ENCODE data around the gene GALNT2. TPM values are rescaled to one million over a fixed set of nuclear protein-coding genes. Genes with fewer than 3 reads are reported as not detected.

GALNT2 gene
- total and polyA plus RNA-seq, 12 donors: 22.3 to 220 (median 85.7) TPM

DNA sequence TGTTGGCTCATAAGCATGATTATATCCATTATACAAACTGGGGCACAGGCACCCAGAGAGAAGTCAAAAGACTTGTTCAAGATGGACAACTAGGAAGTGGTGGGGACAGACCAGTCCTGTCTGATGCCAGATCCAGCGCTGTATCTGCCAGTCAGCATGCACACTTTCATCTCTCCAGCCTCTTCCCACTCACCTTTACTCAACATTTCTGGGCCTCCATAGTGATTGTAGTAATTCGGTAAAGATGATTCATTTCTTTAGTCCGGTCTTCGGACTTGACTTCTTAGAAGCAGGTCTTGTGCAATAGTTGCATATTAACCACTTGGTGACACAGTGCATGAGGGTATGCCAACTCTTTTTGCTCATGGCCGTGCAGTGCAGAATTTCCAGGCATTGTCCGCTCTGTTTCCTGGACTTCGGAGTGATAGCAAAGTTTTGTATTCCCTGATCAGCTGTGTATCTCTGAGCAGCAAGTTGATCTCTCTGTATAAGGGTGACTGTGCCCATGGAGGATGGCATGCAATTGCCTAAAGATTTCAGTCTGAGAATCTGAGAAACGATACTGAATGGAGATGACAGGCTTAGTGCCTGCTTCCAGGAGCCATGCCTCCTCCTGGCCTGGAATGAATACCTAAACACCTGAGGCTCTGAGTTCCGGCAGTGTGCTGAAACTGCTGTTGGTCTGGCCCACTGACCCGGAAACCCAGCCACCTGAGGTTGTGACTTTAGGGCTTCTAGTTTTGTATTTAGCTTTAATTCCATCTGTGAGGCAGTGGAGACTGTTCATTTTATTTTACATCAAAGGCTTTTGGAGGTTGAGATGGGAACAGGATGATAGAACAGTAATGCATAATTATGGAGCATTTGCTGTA is 39.0 kb downstream of the GALNT2 start:
- peak overlapping the region; percentile 56 to 98 (median 79) for H3K27ac ChIP-seq
- H3K9me3 ChIP-seq (replicated peaks in 1 of 3): no peaks in the 10 kb centered on the region
- H3K4me1 ChIP-seq (replicated peaks in 1 of 2): peaks cover 32 to 63% of the 10 kb centered on the region in 2 donors
- TF ChIP-seq POLR2A (IDR thresholded peaks at IDR 0.05) (no peak), CTCF (IDR thresholded peaks at IDR 0.05) (no peak)
- intact Hi-C loops (cut with DNase I): no loop called here
- no peak overlapping the region for H3K4me3 ChIP-seq
- H3K36me3 ChIP-seq (replicated peaks in 1 of 2): no peaks in the 10 kb centered on the region
- DNase-seq: peak in 6 of 7 donors; percentile 50 to 81 (median 72)
- WGBS, 4 donors: 45 to 61% (median 53%) methylated on average over 10 of the region's 10 CpGs
- H3K27me3 ChIP-seq: no peaks in the 10 kb centered on the region

DNA sequence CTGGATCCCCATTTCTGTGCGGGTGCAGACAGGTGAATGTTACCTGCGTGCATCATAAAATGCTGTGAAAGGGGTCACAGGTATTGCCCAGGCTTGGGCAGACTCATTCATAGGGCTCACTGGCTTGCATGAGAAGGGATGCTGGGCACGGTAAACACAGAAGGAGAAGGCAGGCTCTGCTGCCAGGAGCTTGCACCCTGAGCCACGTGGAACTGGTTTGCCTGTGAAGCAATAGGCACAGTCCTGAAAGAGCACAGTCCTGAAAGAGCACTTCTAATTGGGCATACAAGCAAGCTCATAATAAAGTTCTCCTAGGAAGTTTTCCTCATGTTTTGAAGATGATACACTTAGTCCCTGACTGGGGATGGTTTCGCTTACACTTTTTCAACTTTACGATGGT is 40.9 kb downstream of the GALNT2 start:
- TF ChIP-seq CTCF (IDR thresholded peaks at IDR 0.05) (no peak), POLR2A (IDR thresholded peaks at IDR 0.05) (no peak)
- Histone ChIP-seq H3K4me1 (replicated peaks in 1 of 2) (peaks cover 35 to 62% of the 10 kb centered on the region in 2 donors), H3K27ac (peak overlapping the region in 1 of 5 donors; percentile 11), H3K27me3 (no peaks in the 10 kb centered on the region), H3K4me3 (no peak overlapping the region), H3K9me3 (replicated peaks in 1 of 3) (no peaks in the 10 kb centered on the region), H3K36me3 (replicated peaks in 1 of 2) (no peaks in the 10 kb centered on the region)
- intact Hi-C loops (cut with DNase I): no loop called here
- DNase-seq: no peak
- WGBS, 4 donors: 83 to 88% (median 85%) methylated on average over 6 of the region's 6 CpGs

- no peak for DNase-seq
- Histone ChIP-seq H3K36me3 (replicated peaks in 1 of 2) (no peaks in the 10 kb centered on the region), H3K9me3 (replicated peaks in 1 of 3) (no peaks in the 10 kb centered on the region), H3K27me3 (no peaks in the 10 kb centered on the region), H3K4me3 (no peak overlapping the region), H3K27ac (no peak overlapping the region), H3K4me1 (replicated peaks in 1 of 2) (peaks cover 41 to 62% of the 10 kb centered on the region in 2 donors)
- WGBS, 4 donors: 96 to 97% (median 96%) methylated on average over 12 of the region's 12 CpGs
- intact Hi-C loops (cut with DNase I): no loop called here
- TF ChIP-seq POLR2A (IDR thresholded peaks at IDR 0.05) (no peak), CTCF (IDR thresholded peaks at IDR 0.05) (no peak)
These were observed 41.5 kb downstream of the GALNT2 start for GRCh38 chr1:230108580-230108979.

- H3K27me3 ChIP-seq: no peaks in the 10 kb centered on the region
- no peak overlapping the region for H3K27ac ChIP-seq
- WGBS, 4 donors: 88 to 92% (median 90%) methylated on average over 10 to 11 of the region's 11 CpGs
- no peak for TF ChIP-seq CTCF (IDR thresholded peaks at IDR 0.05)
- TF ChIP-seq POLR2A (IDR thresholded peaks at IDR 0.05): no peak
- H3K9me3 ChIP-seq (replicated peaks in 1 of 3): no peaks in the 10 kb centered on the region
- H3K4me3 ChIP-seq: no peak overlapping the region
- no peaks in the 10 kb centered on the region for H3K36me3 ChIP-seq (replicated peaks in 1 of 2)
- intact Hi-C loops (cut with DNase I): no loop called here
- peaks cover 42 to 60% of the 10 kb centered on the region in 2 donors for H3K4me1 ChIP-seq (replicated peaks in 1 of 2)
- DNase-seq: no peak
These were observed 42.0 kb downstream of the GALNT2 start for GRCh38 chr1:230109066-230109465.

All from adrenal gland (tissue), 12 donors.